Activated effector memory CD4-positive, alpha-beta T cell treated with Interleukin-2 at 50 U/mL for 16 hours (primary cell): ENCODE data around the gene FAM200B.

Experiments
- DNase-seq: peaks from one replicate; pipeline ENCODE4 v3.0.0-alpha.2; 2020

FAM200B gene

GRCh38 chr4:15738877-15739276, 57.2 kb downstream of the FAM200B start:
- DNase-seq = no peak
